ENCODE results near the gene DDX17.

DDX17 gene

GRCh38 chr22:38446018-38446601 lies 60.0 kb downstream of the DDX17 start:
- DNase-seq, result no peak

GRCh38 chr22:38444783-38445182 lies 61.3 kb downstream of the DDX17 start:
- no peak for DNase-seq

GRCh38 chr22:38443628-38444521 lies 62.2 kb downstream of the DDX17 start:
- DNase-seq, result no peak

GRCh38 chr22:38442967-38443627 lies 63.0 kb downstream of the DDX17 start:
- DNase-seq, result no peak

GRCh38 chr22:38441620-38442287 lies 64.4 kb downstream of the DDX17 start:
- DNase-seq, result no peak

GRCh38 chr22:38440747-38441350 lies 65.3 kb downstream of the DDX17 start:
- no peak for DNase-seq

- no peak for DNase-seq
These were observed 68.7 kb downstream of the DDX17 start for GRCh38 chr22:38437416-38437815.

- DNase-seq, result no peak
These were observed 69.3 kb downstream of the DDX17 start for GRCh38 chr22:38436629-38437395.

GRCh38 chr22:38435965-38436364 lies 70.1 kb downstream of the DDX17 start:
- no peak for DNase-seq

- DNase-seq, result no peak
These were observed 71.1 kb downstream of the DDX17 start for GRCh38 chr22:38435010-38435409.

GRCh38 chr22:38433871-38434270 lies 72.2 kb downstream of the DDX17 start:
- no peak for DNase-seq

All from CD4-positive, alpha-beta T cell treated with Interleukin-12 subunit alpha and Interleukin-12 subunit beta, for 1 hour (primary cell).